Epithelial cell of proximal tubule (primary cell): ENCODE data around the gene KCNJ10. TPM values are rescaled to one million over a fixed set of nuclear protein-coding genes. Genes with fewer than 3 reads are reported as not detected.
"Not testable (repeated sequence)": the region's sequence is repeated elsewhere in the genome, so short reads cannot be mapped to it uniquely, and the experiment has no call there.

ENCODE experiments used
- DNase-seq: peaks from one replicate; pipeline ENCODE4 v3.0.0-alpha.2; 2011; ENCODE audit warnings: low read depth
- H3K4me3 ChIP-seq: 2 replicates; pipeline ENCODE4 v1.5.1; 2011; ENCODE audit warnings: low read depth, mild to moderate bottlenecking, low read length
- CTCF ChIP-seq: conservative IDR thresholded peaks from 2 replicates; pipeline ENCODE4 v1.5.1; 2012; ENCODE audit warnings: low read depth, mild to moderate bottlenecking, low read length
- total RNA-seq: library from RNA; depleted of rRNA; stranded (reverse); fragments of >200 nt; gene quantifications from 2 replicates; pipeline ENCODE4 v1.2.3, GENCODE V29; 2015

The KCNJ10 gene
- total RNA-seq, 1 donor from 2014 or later, result not detected

- DNase-seq, result no peak
- H3K4me3 ChIP-seq, result no peak overlapping the region
- peak; percentile 53 for TF ChIP-seq CTCF
Measured at GRCh38 chr1:160058087-160058486, 11.9 kb downstream of the KCNJ10 start.

- H3K4me3 ChIP-seq, result no peak overlapping the region
- DNase-seq, result no peak
- TF ChIP-seq CTCF, result no peak
Measured at GRCh38 chr1:160056648-160057169, 13.3 kb downstream of the KCNJ10 start.

GRCh38 chr1:160053548-160054365 lies 16.2 kb downstream of the KCNJ10 start:
- TF ChIP-seq CTCF, result no peak
- no peak overlapping the region for H3K4me3 ChIP-seq
- DNase-seq, result no peak

GRCh38 chr1:160052936-160053335 lies 17.0 kb downstream of the KCNJ10 start:
- no peak for TF ChIP-seq CTCF
- DNase-seq, result no peak
- no peak overlapping the region for H3K4me3 ChIP-seq

- no peak for TF ChIP-seq CTCF
Measured at GRCh38 chr1:160050619-160051018, 19.3 kb downstream of the KCNJ10 start.

GRCh38 chr1:160050182-160050581 lies 19.8 kb downstream of the KCNJ10 start:
- H3K4me3 ChIP-seq, DNase-seq: not testable (repeated sequence)

More at GRCh38 chr1:160050619-160051018, 19.3 kb downstream of the KCNJ10 start:
- DNase-seq, result no peak
- no peak overlapping the region for H3K4me3 ChIP-seq

- no peak overlapping the region for H3K4me3 ChIP-seq
- no peak for TF ChIP-seq CTCF
- no peak for DNase-seq
Measured at GRCh38 chr1:160049101-160049500, 20.9 kb downstream of the KCNJ10 start.
